Activated T-helper 2 cell treated with anti-CD3 and anti-CD28 coated beads, Interferon-gamma antibody, Interleukin-2, Interleukin-4, amounts not matched to agents 10 μg/mL and 5 μg/mL and 100 μg/mL, durations not matched to agents 14 hours and 24 hours and 36 hours (primary cell): ENCODE results near the gene LPAR2. TPM values are rescaled to one million over a fixed set of nuclear protein-coding genes. Genes with fewer than 3 reads are reported as not detected.

Experiments used
- DNase-seq: peaks from one replicate; pipeline ENCODE4 v3.0.0; 2021; ENCODE audit warnings: low spot score
- H3K27ac Mint-ChIP-seq: one replicate; pipeline ENCODE4 v1.8.0; 2021; ENCODE audit warnings: mixed read lengths
- H3K27me3 Mint-ChIP-seq: one replicate; pipeline ENCODE4 v1.8.0; 2021; ENCODE audit warnings: low read depth, mixed read lengths
- H3K36me3 Mint-ChIP-seq: one replicate; pipeline ENCODE4 v1.8.0; 2021; ENCODE audit warnings: low read depth, mixed read lengths
- H3K4me1 Mint-ChIP-seq: one replicate; pipeline ENCODE4 v1.8.0; 2021; ENCODE audit warnings: low read depth, mixed read lengths
- H3K4me3 Mint-ChIP-seq: one replicate; pipeline ENCODE4 v1.8.0; 2021; ENCODE audit warnings: low read depth, mild to moderate bottlenecking, moderate library complexity, mixed read lengths
- H3K9me3 Mint-ChIP-seq: one replicate; pipeline ENCODE4 v1.8.0; 2021; ENCODE audit warnings: mixed read lengths
- intact Hi-C: fragments of 100-400 bp; cut with micrococcal nuclease; formaldehyde crosslinking; loops from one replicate; pipeline ENCODE4 v1.15.1; 2023
- total RNA-seq: library from RNA; stranded (reverse); gene quantifications from 2 replicates; pipeline ENCODE4 v1.2.3, GENCODE V29; 2022

LPAR2 gene
- total RNA-seq, 1 donor from 2014 or later: 29.8 TPM

GRCh38 chr19:19661141-19661674, 33.2 kb upstream of the LPAR2 start:
- H3K4me1 Mint-ChIP-seq: peaks cover 18% of the 10 kb centered on the region
- peak overlapping the region; percentile 94 for H3K27ac Mint-ChIP-seq
- intact Hi-C loops: loop anchor here (10.0 kb wide), 1 partner anchor 904 kb away; the partner anchor contains the start of gene ZNF737
- H3K27me3 Mint-ChIP-seq: no peaks in the 10 kb centered on the region
- DNase-seq: no peak
- no peaks in the 10 kb centered on the region for H3K9me3 Mint-ChIP-seq
- H3K4me3 Mint-ChIP-seq: peak overlapping the region; percentile 89
- peaks cover 51% of the 10 kb centered on the region for H3K36me3 Mint-ChIP-seq

GRCh38 chr19:19659646-19660245, 31.7 kb upstream of the LPAR2 start:
- Mint-ChIP-seq H3K4me1 (peaks cover 18% of the 10 kb centered on the region), H3K36me3 (peaks cover 62% of the 10 kb centered on the region), H3K4me3 (no peak overlapping the region), H3K27me3 (no peaks in the 10 kb centered on the region), H3K9me3 (no peaks in the 10 kb centered on the region), H3K27ac (no peak overlapping the region)
- intact Hi-C loops: loop anchor here (10.0 kb wide), 1 partner anchor 905 kb away; the partner anchor contains the start of gene ZNF737
- DNase-seq: no peak

GRCh38 chr19:19657397-19657783, 29.4 kb upstream of the LPAR2 start:
- no peak overlapping the region for H3K4me3 Mint-ChIP-seq
- DNase-seq: no peak
- H3K27ac Mint-ChIP-seq: no peak overlapping the region
- peaks cover 12% of the 10 kb centered on the region for H3K4me1 Mint-ChIP-seq
- intact Hi-C loops: no loop called here
- no peaks in the 10 kb centered on the region for H3K9me3 Mint-ChIP-seq
- no peaks in the 10 kb centered on the region for H3K27me3 Mint-ChIP-seq
- peaks cover 72% of the 10 kb centered on the region for H3K36me3 Mint-ChIP-seq

- no peaks in the 10 kb centered on the region for H3K27me3 Mint-ChIP-seq
Observed at GRCh38 chr19:19656451-19657396, 28.7 kb upstream of the LPAR2 start.

GRCh38 chr19:19655641-19656343, 27.8 kb upstream of the LPAR2 start:
- no peaks in the 10 kb centered on the region for H3K9me3 Mint-ChIP-seq
- no peak overlapping the region for H3K27ac Mint-ChIP-seq
- no peak for DNase-seq
- no peak overlapping the region for H3K4me3 Mint-ChIP-seq
- intact Hi-C loops: no loop called here
- H3K36me3 Mint-ChIP-seq: peaks cover 69% of the 10 kb centered on the region
- H3K4me1 Mint-ChIP-seq: no peaks in the 10 kb centered on the region
- H3K27me3 Mint-ChIP-seq: no peaks in the 10 kb centered on the region

More at GRCh38 chr19:19656451-19657396, 28.7 kb upstream of the LPAR2 start:
- intact Hi-C loops: no loop called here
- Mint-ChIP-seq H3K9me3 (no peaks in the 10 kb centered on the region), H3K36me3 (peaks cover 72% of the 10 kb centered on the region), H3K27ac (no peak overlapping the region), H3K4me3 (no peak overlapping the region), H3K4me1 (peaks cover 6% of the 10 kb centered on the region)
- no peak for DNase-seq

GRCh38 chr19:19655051-19655594, 27.1 kb upstream of the LPAR2 start:
- intact Hi-C loops: no loop called here
- H3K27me3 Mint-ChIP-seq: no peaks in the 10 kb centered on the region
- H3K36me3 Mint-ChIP-seq: peaks cover 72% of the 10 kb centered on the region
- H3K4me3 Mint-ChIP-seq: no peak overlapping the region
- no peaks in the 10 kb centered on the region for H3K4me1 Mint-ChIP-seq
- H3K9me3 Mint-ChIP-seq: no peaks in the 10 kb centered on the region
- no peak overlapping the region for H3K27ac Mint-ChIP-seq
- DNase-seq: no peak

GRCh38 chr19:19654441-19654840, 26.4 kb upstream of the LPAR2 start:
- peaks cover 73% of the 10 kb centered on the region for H3K36me3 Mint-ChIP-seq
- intact Hi-C loops: no loop called here
- H3K4me1 Mint-ChIP-seq: no peaks in the 10 kb centered on the region
- DNase-seq: no peak
- no peaks in the 10 kb centered on the region for H3K27me3 Mint-ChIP-seq
- no peak overlapping the region for H3K27ac Mint-ChIP-seq
- H3K4me3 Mint-ChIP-seq: no peak overlapping the region
- no peaks in the 10 kb centered on the region for H3K9me3 Mint-ChIP-seq

- no peak overlapping the region for H3K4me3 Mint-ChIP-seq
- no peaks in the 10 kb centered on the region for H3K27me3 Mint-ChIP-seq
- no peaks in the 10 kb centered on the region for H3K9me3 Mint-ChIP-seq
- H3K4me1 Mint-ChIP-seq: no peaks in the 10 kb centered on the region
- intact Hi-C loops: no loop called here
- H3K27ac Mint-ChIP-seq: no peak overlapping the region
- peaks cover 73% of the 10 kb centered on the region for H3K36me3 Mint-ChIP-seq
- DNase-seq: no peak
Observed at GRCh38 chr19:19653597-19654147, 25.7 kb upstream of the LPAR2 start.

GRCh38 chr19:19652482-19653295, 24.7 kb upstream of the LPAR2 start:
- H3K9me3 Mint-ChIP-seq: no peaks in the 10 kb centered on the region
- H3K27me3 Mint-ChIP-seq: no peaks in the 10 kb centered on the region
- H3K4me1 Mint-ChIP-seq: no peaks in the 10 kb centered on the region
- peaks cover 72% of the 10 kb centered on the region for H3K36me3 Mint-ChIP-seq
- intact Hi-C loops: no loop called here
- no peak for DNase-seq
- H3K4me3 Mint-ChIP-seq: no peak overlapping the region
- H3K27ac Mint-ChIP-seq: no peak overlapping the region

- Mint-ChIP-seq H3K36me3 (peaks cover 70% of the 10 kb centered on the region), H3K4me1 (no peaks in the 10 kb centered on the region), H3K4me3 (no peak overlapping the region), H3K27ac (no peak overlapping the region), H3K27me3 (no peaks in the 10 kb centered on the region), H3K9me3 (no peaks in the 10 kb centered on the region)
- no peak for DNase-seq
- intact Hi-C loops: no loop called here
Observed at GRCh38 chr19:19651076-19651475, 23.1 kb upstream of the LPAR2 start.

- DNase-seq: no peak
- H3K27me3 Mint-ChIP-seq: no peaks in the 10 kb centered on the region
- H3K9me3 Mint-ChIP-seq: no peaks in the 10 kb centered on the region
- H3K4me1 Mint-ChIP-seq: no peaks in the 10 kb centered on the region
- H3K4me3 Mint-ChIP-seq: no peak overlapping the region
- peaks cover 71% of the 10 kb centered on the region for H3K36me3 Mint-ChIP-seq
- no peak overlapping the region for H3K27ac Mint-ChIP-seq
- intact Hi-C loops: no loop called here
Observed at GRCh38 chr19:19650331-19650730, 22.3 kb upstream of the LPAR2 start.
